GM12875 (cell line): ENCODE measurements around the gene LRRC63.

Experiments used
- H3K4me3 ChIP-seq: one replicate; pipeline ENCODE4 v1.5.1; 2011; ENCODE audit warnings: low read depth, low read length, control low read depth
- CTCF ChIP-seq: IDR thresholded peaks from 2 replicates; pipeline ENCODE4 v1.5.1; 2011; ENCODE audit warnings: low read depth, mild to moderate bottlenecking, control low read depth, inconsistent platforms, low read length, moderate library complexity, borderline replicate concordance; ENCODE audit not compliant: insufficient read depth

The LRRC63 gene

GRCh38 chr13:46173656-46174055, 38.1 kb upstream of the LRRC63 start:
- peak overlapping the region; percentile 37 for H3K4me3 ChIP-seq
- no peak for TF ChIP-seq CTCF

- H3K4me3 ChIP-seq, result peak overlapping the region; percentile 85
- TF ChIP-seq CTCF, result no peak
Observed at GRCh38 chr13:46176756-46177155, 35.0 kb upstream of the LRRC63 start.

GRCh38 chr13:46178143-46178542, 33.6 kb upstream of the LRRC63 start:
- H3K4me3 ChIP-seq, result peak overlapping the region; percentile 85
- TF ChIP-seq CTCF, result no peak

- TF ChIP-seq CTCF, result no peak
- H3K4me3 ChIP-seq, result peak overlapping the region; percentile 85
Observed at GRCh38 chr13:46178821-46179220, 32.9 kb upstream of the LRRC63 start.

GRCh38 chr13:46179491-46179908, 32.2 kb upstream of the LRRC63 start:
- peak overlapping the region; percentile 85 for H3K4me3 ChIP-seq
- no peak for TF ChIP-seq CTCF

- peak overlapping the region; percentile 85 for H3K4me3 ChIP-seq
- no peak for TF ChIP-seq CTCF
Observed at GRCh38 chr13:46179969-46180763, 31.6 kb upstream of the LRRC63 start.

GRCh38 chr13:46181377-46181839, 30.3 kb upstream of the LRRC63 start:
- H3K4me3 ChIP-seq, result peak overlapping the region; percentile 85
- TF ChIP-seq CTCF, result no peak
